ENCODE results near the gene ACYP2. TPM values are rescaled to one million over a fixed set of nuclear protein-coding genes. Genes with fewer than 3 reads are reported as not detected.

ACYP2 gene
- total RNA-seq, 4 donors from 2014 or later: 12.8 to 40.5 (median 16.9) TPM

- WGBS, 2 donors (ENCODE audit: low coverage in 1 of 2): 25 to 32% methylated on average over 3 of the region's 3 CpGs
- H3K4me3 ChIP-seq: no peak overlapping the region
- peaks cover 0 to 17% (median 5%) of the 10 kb centered on the region in 3 donors for H3K4me1 ChIP-seq
- ATAC-seq: peak; percentile 74
- no peaks in the 10 kb centered on the region for H3K27me3 ChIP-seq
- no peaks in the 10 kb centered on the region for H3K9me3 ChIP-seq
- TF ChIP-seq CTCF (IDR thresholded peaks at IDR 0.05): peak in 1 of 4 experiments; percentile 18
- no peak for TF ChIP-seq POLR2A (IDR thresholded peaks at IDR 0.05)
- no peak for TF ChIP-seq EP300 (IDR thresholded peaks at IDR 0.05)
- TF ChIP-seq POLR2AphosphoS5 (IDR thresholded peaks at IDR 0.05): no peak
- no peak overlapping the region for H3K27ac ChIP-seq
- H3K36me3 ChIP-seq: no peaks in the 10 kb centered on the region
Measured at GRCh38 chr2:54103454-54104314, 11.7 kb upstream of the ACYP2 start.

- no peak overlapping the region for H3K27ac ChIP-seq
- H3K4me1 ChIP-seq: peaks cover 0 to 17% (median 5%) of the 10 kb centered on the region in 3 donors
- no peaks in the 10 kb centered on the region for H3K9me3 ChIP-seq
- no peaks in the 10 kb centered on the region for H3K36me3 ChIP-seq
- no peak overlapping the region for H3K4me3 ChIP-seq
- TF ChIP-seq CTCF (IDR thresholded peaks at IDR 0.05): peak in 3 of 4 experiments; percentile 18 to 70 (median 55)
- TF ChIP-seq POLR2A (IDR thresholded peaks at IDR 0.05): no peak
- 45 to 61% methylated on average over 9 to 11 of the region's 12 CpGs for WGBS, 2 donors (ENCODE audit: low coverage in 1 of 2)
- no peaks in the 10 kb centered on the region for H3K27me3 ChIP-seq
- no peak for ATAC-seq
Measured at GRCh38 chr2:54106631-54107454, 8.6 kb upstream of the ACYP2 start.

DNA sequence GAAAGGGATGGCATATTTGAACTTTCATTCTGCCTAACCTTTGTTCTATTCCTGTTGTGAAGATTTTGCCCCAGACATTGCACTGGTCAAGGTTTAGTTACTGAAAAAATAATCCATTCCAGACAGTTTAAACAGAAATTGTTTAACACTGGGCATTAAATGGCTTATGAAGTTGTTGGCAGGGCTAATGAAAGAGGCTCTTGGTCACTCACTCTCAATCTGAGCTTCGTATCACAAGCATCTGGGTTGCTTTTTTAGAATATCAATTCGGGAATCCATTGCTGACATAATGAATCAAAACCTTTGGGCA lies 8.0 kb upstream of the ACYP2 start:
- whole genome bisulfite sequencing, 2 donors (ENCODE audit: low coverage in 1 of 2): 41 to 50% methylated on average over 2 of the region's 2 CpGs
- no peaks in the 10 kb centered on the region for H3K9me3 ChIP-seq
- TF ChIP-seq CTCF (IDR thresholded peaks at IDR 0.05): no peak
- no peak for TF ChIP-seq EP300 (IDR thresholded peaks at IDR 0.05)
- no peak for TF ChIP-seq POLR2AphosphoS5 (IDR thresholded peaks at IDR 0.05)
- TF ChIP-seq POLR2A (IDR thresholded peaks at IDR 0.05): no peak
- no peak for ATAC-seq
- no peak overlapping the region for H3K4me3 ChIP-seq
- H3K4me1 ChIP-seq: peaks cover 0 to 17% (median 5%) of the 10 kb centered on the region in 3 donors
- no peak overlapping the region for H3K27ac ChIP-seq
- H3K36me3 ChIP-seq: no peaks in the 10 kb centered on the region
- H3K27me3 ChIP-seq: no peaks in the 10 kb centered on the region

DNA sequence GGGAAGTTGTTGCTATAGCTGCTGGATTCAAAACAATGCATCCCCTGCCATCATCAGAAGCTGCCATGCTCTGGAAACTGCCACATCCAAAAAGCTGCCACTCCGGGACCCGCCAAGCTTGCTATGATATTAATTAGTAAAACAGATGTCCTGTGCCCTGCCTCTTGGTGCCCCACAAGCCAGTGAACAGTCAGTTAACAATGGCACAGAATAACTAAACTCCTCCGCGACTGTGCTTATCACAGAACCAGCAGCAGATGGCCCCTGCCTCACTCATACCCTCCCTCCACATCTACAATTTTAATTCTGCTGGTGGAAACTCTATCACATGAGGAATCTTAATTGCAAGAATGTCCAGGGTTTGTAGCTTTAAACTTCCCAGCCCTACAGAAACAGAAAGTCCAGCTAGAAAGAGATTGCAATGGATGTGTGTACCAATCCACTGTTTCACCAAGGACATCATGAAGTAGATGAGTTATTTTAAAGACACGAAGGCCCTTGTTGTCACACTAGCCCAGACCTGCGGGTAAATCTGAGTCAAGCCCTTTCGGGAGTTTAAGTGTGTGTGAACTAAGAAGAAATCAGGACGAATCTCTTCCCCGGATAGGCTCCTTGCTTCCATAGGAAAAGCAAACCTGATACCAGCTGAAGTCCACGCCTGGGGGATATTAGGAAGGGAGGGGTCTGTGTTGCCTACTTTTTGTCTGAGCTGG lies 7.4 kb upstream of the ACYP2 start:
- H3K27me3 ChIP-seq: no peaks in the 10 kb centered on the region
- ATAC-seq: no peak
- 50 to 86% methylated on average over 2 to 6 of the region's 10 CpGs for WGBS, 2 donors (ENCODE audit: low coverage in 1 of 2)
- peaks cover 0 to 17% (median 5%) of the 10 kb centered on the region in 3 donors for H3K4me1 ChIP-seq
- H3K9me3 ChIP-seq: no peaks in the 10 kb centered on the region
- no peaks in the 10 kb centered on the region for H3K36me3 ChIP-seq
- TF ChIP-seq POLR2A (IDR thresholded peaks at IDR 0.05) (no peak), POLR2AphosphoS5 (IDR thresholded peaks at IDR 0.05) (no peak), CTCF (IDR thresholded peaks at IDR 0.05) (no peak), EP300 (IDR thresholded peaks at IDR 0.05) (no peak)
- H3K4me3 ChIP-seq: no peak overlapping the region
- H3K27ac ChIP-seq: no peak overlapping the region
